Suppressor macrophage (primary cell): Measurements from ENCODE around the gene TELO2.
A peak's percentile ranks its signal among the peaks of the same experiment; 100 is the strongest.
"Not testable (repeated sequence)": the region's sequence is repeated elsewhere in the genome, so short reads cannot be mapped to it uniquely, and the experiment has no call there.

ENCODE experiments used
- DNase-seq, 4 experiments: peaks; one replicate each; pipeline ENCODE4 v3.0.0-alpha.2; 2020 to 2022

The TELO2 gene

GRCh38 chr16:1478937-1479336 lies 14.2 kb upstream of the TELO2 start:
- not testable (repeated sequence) for DNase-seq

DNA sequence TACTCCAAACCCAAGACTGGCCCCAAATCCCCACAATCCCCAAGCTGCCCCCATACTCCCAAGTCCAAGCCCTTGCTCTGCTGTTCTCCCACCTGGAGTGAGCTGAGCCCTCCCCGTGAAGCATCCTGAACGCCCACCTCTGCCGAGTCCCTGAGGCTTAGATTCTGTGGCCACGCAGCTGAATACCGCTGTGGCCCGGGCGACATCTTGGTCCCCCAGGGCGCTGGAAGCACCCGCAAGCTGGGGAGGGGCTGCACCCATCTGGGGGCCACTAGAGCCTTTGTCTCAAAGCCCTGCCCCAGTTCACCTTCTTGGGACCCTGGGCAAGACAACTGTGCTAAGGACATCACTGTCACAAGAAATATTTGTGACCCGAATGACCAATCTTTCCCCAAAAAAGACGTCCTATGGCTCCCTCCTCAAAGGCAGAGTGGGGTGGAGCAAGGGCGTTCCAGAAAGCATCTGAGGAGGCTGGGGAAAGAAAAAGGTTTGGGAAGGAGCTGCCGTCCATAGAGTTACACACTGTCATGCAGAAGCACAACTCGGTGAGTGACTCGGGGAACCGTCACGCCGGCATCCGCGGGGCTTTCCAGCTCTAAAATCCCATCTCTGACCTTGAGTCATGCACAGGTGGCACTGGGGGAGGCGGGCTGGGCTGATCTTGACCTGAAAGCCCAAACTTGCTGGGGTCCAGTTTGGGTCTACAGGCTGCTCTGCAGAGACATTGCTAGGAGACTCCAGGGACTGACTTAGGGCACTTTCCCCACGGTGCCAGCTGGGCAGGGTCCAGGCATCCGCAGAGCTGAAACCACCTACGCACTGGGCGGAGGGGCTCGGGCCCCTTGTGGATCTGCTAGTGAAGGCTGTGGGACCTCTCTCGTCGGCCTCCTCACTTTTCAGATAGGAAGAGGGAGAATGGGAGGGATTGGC lies 11.0 kb upstream of the TELO2 start:
- no peak for DNase-seq

- DNase-seq = no peak
These were observed 7.2 kb upstream of the TELO2 start for GRCh38 chr16:1485847-1486496.

DNA sequence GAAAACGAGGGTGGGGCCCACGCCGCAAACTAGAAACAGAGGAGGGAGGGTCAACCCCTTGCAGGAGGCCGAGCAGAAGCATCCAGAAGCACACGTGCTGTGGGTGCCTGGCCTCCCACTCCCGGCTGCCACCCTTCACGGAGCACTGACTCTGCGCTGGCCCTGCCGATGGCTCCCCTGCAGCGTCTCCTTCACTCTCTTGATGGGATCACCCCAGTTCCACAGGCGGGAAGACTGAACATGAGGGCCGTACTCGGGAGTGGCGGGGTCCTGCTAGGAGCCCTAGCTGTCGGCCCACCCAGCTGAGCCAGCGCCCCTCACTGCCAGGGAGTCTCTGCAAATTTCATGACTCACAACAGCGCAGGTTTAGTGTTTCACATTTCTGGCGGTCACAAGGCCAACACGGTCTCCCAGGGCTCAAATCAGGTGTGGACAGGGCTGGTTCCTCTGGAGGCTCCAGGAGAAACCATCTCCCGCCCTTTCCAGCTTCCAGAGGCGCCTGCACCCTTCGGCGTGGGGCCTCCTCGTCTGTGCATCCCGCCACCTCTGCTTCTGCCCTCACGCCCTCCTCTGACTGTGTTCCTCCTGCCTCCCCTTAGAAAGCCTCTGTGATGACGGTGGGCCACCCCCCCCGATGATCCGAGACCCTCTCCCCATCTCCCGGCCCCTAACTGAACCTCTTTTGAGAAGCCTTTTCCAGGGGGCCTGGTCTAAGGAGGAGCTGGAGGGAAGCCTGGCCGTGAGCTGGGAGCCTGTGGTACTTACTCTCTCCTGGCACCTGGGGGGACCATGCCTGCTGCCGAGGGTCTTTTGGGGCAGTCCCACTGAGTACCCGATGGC lies 6.4 kb upstream of the TELO2 start:
- no peak for DNase-seq

DNA sequence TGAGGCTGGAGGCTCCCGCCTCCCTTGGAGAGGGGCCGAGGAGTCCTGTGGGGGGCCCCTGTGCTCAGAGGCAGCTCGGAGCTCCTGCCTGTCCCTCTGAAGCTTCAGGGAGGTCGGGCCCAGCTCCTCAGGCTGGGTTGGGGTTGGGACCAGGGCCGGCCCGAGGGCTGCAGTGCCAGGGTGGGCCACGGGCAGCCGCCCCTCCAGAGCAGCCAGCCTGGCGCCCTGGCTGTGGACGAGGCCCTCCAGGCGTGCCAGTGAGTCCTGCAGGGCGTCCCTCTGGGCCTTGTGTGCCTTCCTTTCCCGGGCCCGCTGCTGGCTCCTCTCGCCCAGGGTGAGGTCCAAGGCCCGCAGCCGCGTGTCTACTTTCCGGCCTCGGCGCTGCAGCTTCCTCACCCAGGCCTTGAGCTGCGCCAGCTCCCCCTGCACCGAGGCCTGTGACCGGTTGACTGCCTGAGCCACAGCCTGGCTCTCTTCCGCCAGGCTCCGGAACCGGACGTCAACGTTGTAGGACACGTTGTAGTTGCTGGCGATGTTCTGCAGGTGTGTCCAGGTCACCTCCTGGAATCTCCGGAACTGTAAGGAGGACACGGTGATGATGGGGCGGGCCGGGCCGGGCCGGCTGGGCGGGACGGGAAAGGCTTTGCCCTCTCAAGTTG lies 5.6 kb upstream of the TELO2 start:
- DNase-seq = no peak

- DNase-seq = no peak
These were observed 5.0 kb upstream of the TELO2 start for GRCh38 chr16:1488054-1488601.

DNA sequence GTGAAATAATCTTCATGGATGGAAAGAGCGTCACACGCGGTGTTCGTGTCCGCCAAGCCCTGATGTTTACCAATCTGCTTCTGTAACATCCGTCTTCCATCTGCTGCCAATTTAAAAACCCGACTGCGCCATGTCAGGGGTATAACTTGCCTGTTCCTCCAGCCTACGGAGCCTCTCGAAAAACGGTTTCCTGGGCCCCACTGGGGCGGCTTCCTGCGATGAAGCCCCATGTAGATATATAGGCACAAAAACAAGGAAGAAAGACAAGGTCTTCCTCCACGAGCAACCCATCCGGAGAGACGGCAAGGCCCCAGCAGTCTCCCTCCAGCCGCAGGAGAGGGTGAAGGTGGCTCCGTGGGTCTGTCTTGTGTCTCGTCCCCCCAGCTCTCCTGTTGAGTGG lies 4.5 kb upstream of the TELO2 start, which contains the start of gene PTX4:
Gene PTX4 (minus strand): TSS at position 326 of the 400 bp plus-strand sequence. CDS start 35 bp downstream, at position 291.
- no peak for DNase-seq

DNA sequence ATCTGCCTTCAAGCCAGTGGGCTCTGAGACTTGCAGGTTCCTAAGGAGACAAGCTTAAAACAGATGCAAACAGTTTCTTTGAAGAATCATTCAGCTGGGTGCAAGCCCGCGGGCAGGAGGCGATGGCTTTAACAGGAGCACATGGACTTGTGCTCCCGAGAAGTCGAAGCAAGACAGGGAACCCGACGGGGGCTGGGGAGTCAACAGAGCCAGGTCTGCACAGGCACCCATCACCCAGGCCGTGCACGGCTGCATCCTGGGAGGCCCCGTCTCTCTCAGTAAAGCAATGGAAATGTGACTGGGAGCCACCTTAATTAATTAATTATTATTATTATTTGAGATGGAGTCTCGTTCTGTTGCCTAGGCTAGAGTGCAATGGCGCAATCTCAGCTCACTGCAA lies 4.1 kb upstream of the TELO2 start:
- no peak for DNase-seq

DNA sequence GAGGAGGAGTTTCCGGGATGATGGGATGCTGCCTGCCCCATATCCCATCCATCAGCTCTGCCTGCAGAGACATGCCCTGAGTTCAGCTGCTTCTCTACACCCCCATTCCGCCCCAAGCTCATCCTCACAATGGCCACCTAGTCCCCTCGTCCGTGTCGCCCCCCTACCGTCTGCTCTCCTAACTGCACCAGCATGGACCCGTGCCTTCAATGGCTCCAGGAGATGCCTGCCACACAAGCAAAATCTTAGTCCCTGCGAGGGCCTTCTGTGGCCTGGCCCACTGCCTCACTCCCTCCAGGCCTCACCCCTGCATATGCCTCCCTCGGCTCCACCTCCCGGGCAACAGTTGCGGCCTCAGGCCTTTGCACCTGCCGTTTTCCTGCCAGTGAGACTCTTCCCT lies 1.8 kb upstream of the TELO2 start:
- no peak for DNase-seq

GRCh38 chr16:1492082-1492922 lies 858 bp upstream of the TELO2 start:
- no peak for DNase-seq

DNA sequence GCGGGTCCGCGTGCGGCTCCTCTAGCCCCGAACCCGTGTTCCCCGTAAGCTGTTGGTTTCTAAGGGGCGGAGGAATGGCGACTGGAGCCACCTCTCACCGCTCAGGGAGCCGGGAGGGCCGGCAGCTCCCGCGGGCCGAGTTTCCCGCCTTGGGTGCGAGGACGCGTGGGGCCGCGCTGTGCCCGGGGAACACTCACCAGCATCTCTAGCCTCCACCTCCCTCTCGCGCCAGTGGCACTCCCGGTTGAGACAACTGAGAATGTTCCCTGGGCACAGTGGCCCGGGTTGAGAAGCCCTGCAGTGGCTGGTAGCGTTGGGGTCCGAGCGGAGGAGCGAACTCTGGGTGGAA lies 560 bp downstream of the TELO2 start:
- DNase-seq = peak; percentile 7 to 55 (median 34)

- peak in 3 of 4 experiments; percentile 16 to 42 (median 23) for DNase-seq
These were observed 1.0 kb downstream of the TELO2 start for GRCh38 chr16:1494129-1494640.

- no peak for DNase-seq
These were observed 1.6 kb downstream of the TELO2 start for GRCh38 chr16:1494711-1495110.

GRCh38 chr16:1495211-1495888 lies 2.2 kb downstream of the TELO2 start:
- no peak for DNase-seq

DNA sequence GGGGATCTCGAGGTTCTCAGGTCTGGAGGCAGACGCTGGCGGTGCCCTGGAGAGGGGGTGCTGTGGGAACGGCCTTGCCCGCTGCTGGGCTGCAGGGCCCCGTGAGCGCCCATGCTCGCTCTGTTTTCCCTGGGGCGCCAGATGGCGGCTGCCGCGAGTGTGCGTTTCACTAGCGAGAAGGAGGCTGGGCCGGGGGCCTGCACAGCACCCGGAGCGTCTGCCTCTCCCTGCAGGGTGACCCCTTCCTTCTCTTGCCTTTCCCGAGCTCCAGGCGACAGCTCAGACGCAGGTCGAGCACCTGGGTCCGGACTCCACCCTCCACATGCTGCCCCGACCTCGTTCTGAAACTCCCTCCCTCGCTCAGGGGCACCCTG lies 2.7 kb downstream of the TELO2 start:
- no peak for DNase-seq

DNA sequence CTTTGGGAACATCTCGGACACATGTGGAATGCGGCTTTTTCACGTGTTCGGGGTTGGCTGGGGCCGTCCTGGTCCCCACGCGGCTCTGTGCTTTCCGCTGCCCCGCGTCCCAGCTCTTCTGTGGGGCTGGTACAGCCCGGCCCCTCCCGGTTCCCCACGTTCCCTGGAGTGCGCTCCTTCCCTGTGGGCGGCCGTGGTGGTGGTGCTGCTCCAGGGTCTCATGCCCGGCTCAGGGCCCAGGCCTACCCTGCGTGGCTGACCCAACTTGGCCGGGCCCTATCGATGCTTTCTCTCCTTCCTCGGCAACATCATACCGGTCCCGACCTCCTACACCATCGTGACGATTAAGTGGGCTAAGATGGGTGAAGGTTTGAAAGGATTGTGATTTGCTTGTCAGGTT lies 3.3 kb downstream of the TELO2 start:
- DNase-seq = no peak

DNA sequence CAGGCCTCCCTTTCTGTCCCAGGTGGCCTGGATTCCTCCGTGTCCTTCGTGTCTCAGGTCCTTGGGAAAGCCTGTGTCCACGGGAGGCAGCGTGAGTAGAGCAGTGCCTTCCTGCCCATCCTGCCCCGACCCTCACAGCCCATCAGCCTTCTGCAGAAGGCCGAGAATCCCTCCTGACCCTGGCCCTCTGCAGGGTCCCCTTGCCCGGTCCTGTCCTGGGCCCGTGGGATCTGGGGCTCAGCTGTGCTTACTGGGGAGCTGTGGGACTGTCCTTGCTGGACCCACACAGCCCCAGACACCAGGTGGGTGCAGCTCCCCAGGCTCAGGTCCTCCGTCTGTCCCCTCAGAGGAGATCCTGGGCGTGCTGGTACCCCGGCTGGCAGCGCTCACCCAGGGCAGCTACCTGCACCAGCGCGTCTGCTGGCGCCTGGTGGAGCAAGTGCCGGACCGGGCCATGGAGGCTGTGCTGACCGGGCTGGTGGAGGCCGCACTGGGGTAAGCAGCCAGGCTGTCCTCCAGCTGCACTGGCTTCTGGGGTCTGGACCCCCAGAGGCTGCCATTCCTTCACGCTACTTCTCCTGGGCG lies 3.9 kb downstream of the TELO2 start:
- DNase-seq = no peak

- DNase-seq = no peak
These were observed 5.9 kb downstream of the TELO2 start for GRCh38 chr16:1498899-1499676.

DNA sequence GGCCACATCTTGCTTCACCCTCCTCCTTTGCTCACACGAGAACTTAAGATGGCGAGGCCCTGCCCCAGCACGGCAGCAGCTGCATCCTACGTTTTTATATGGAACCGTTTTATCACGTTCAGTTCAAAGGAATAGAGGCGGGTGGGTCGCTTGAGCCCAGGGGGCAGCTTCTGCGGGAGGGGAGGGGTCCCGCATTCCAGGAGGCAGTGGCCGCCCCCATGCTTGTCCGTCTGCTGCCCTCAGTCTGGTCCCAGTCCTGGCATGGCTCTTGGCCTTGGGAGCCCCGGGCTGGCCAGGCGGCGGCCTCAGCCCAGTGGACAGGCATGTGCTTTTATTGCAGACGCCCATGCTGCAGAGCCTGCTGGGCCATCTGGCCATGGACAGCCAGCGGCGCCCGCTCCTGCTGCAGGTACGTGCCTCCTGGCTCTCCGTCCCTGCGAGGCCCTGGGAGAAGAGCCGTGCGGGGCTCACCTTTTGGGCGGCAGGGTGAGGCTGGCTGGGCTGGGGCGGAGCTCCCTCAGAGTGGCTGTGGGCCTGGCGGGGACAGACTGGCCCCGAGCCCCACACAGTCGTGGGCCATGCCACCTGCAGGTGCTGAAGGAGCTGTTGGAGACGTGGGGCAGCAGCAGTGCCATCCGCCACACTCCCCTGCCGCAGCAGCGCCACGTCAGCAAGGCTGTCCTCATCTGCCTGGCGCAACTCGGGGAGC lies 6.8 kb downstream of the TELO2 start:
- no peak for DNase-seq
